ENCODE data around the gene SRGAP2C.
"Not testable (repeated sequence)": the region's sequence is repeated elsewhere in the genome, so short reads cannot be mapped to it uniquely, and the experiment has no call there.

GRCh38 chr1:121210778-121211177 is 26.0 kb downstream of the SRGAP2C start:
- TF ChIP-seq EP300 (conservative IDR thresholded peaks at IDR 0.05; ENCODE audit: poor library complexity, severe bottlenecking); POLR2AphosphoS5 (IDR thresholded peaks at IDR 0.05); EZH2 (IDR thresholded peaks at IDR 0.05; ENCODE audit: borderline replicate concordance, insufficient read depth, low read length, poor library complexity, severe bottlenecking); RAD21 (conservative IDR thresholded peaks at IDR 0.05): not testable (repeated sequence)
- TF ChIP-seq, protein P1, sequence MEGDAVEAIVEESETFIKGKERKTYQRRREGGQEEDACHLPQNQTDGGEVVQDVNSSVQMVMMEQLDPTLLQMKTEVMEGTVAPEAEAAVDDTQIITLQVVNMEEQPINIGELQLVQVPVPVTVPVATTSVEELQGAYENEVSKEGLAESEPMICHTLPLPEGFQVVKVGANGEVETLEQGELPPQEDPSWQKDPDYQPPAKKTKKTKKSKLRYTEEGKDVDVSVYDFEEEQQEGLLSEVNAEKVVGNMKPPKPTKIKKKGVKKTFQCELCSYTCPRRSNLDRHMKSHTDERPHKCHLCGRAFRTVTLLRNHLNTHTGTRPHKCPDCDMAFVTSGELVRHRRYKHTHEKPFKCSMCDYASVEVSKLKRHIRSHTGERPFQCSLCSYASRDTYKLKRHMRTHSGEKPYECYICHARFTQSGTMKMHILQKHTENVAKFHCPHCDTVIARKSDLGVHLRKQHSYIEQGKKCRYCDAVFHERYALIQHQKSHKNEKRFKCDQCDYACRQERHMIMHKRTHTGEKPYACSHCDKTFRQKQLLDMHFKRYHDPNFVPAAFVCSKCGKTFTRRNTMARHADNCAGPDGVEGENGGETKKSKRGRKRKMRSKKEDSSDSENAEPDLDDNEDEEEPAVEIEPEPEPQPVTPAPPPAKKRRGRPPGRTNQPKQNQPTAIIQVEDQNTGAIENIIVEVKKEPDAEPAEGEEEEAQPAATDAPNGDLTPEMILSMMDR (IDR thresholded peaks at IDR 0.05; ENCODE audit: poor library complexity, severe bottlenecking) = not testable (repeated sequence)

All from neural cell (in vitro differentiated cells).